Upper lobe of left lung (tissue), 6 donors: ENCODE measurements around the gene ANKRD44. TPM values are rescaled to one million over a fixed set of nuclear protein-coding genes. Genes with fewer than 3 reads are reported as not detected.
A peak's percentile ranks its signal among the peaks of the same experiment; 100 is the strongest.

Experiments
- ATAC-seq, 2 donors: fragments of 200-7000 bp; cut with Tn5 transposase; one replicate each; pipeline ENCODE4 v1.9.1; 2022; ENCODE audit warnings: mild to moderate bottlenecking in 2 of 2, moderate library complexity in 2 of 2; ENCODE audit not compliant: low FRiP score in 2 of 2
- DNase-seq, 2 donors: peaks; one replicate each; pipeline ENCODE4 v3.0.0-alpha.2; 2019 to 2020
- H3K27ac ChIP-seq, 4 donors: fragments of 200-600 bp; sonication (generic); one replicate each; pipeline ENCODE4 v1.5.1; 2016 to 2019
- H3K27me3 ChIP-seq, 4 donors: fragments of 200-600 bp; sonication (generic); one replicate each; pipeline ENCODE4 v1.5.1; 2017 to 2019
- H3K36me3 ChIP-seq, 4 donors: fragments of 200-600 bp; sonication (generic); one replicate each; pipeline ENCODE4 v1.5.1; 2016 to 2019
- H3K4me1 ChIP-seq, 4 donors: fragments of 200-600 bp; sonication (generic); one replicate each; pipeline ENCODE4 v1.5.1; 2018 to 2019
- H3K4me3 ChIP-seq, 4 donors: fragments of 200-600 bp; sonication (generic); one replicate each; pipeline ENCODE4 v1.5.1; 2017 to 2019; ENCODE audit warnings: mild to moderate bottlenecking in 2 of 4, moderate library complexity in 1 of 4
- H3K9me3 ChIP-seq, 4 donors: fragments of 200-600 bp; sonication (generic); one replicate each; pipeline ENCODE4 v1.5.1; 2018 to 2019
- EP300 ChIP-seq, 4 donors: sonication (generic); formaldehyde crosslinking; IDR thresholded peaks; one replicate each; pipeline ENCODE4 v1.5.1; 2017; ENCODE audit warnings: antibody characterized with exemption in 4 of 4, control low read depth in 2 of 4
- POLR2A ChIP-seq, 4 donors: fragments of 450-650 bp; IDR thresholded peaks; one replicate each; pipeline ENCODE4 v1.5.1; 2016 to 2017; ENCODE audit warnings: antibody characterized with exemption in 4 of 4, mild to moderate bottlenecking in 2 of 4
- POLR2AphosphoS5 ChIP-seq, 2 donors: sonication (generic); formaldehyde crosslinking; IDR thresholded peaks; one replicate each; pipeline ENCODE4 v1.5.1; 2017; ENCODE audit warnings: antibody characterized with exemption in 2 of 2
- WGBS, 2 donors: methylation state at CpG; one replicate each; pipeline ENCODE4 v1.1.5; 2017 to 2018; 5-methylcytosine and 5-hydroxymethylcytosine counted together
- total RNA-seq, 6 donors: library from RNA; depleted of rRNA in 4 of 6; stranded (reverse); fragments of >200 nt in 4 of 6; gene quantifications; one replicate each; pipeline versions ENCODE4 v1.1.0 to v1.2.1, GENCODE V29; 2016 to 2021
- TF ChIP-seq, protein P1 (sequence below), 6 experiments: fragments of 450-650 bp in 4 of 6; fragments of 200-600 bp in 2 of 6; sonication (generic) in 2 of 6; IDR thresholded peaks; one replicate each; pipeline ENCODE4 v1.5.1; 2016 to 2019; ENCODE audit warnings: antibody characterized with exemption in 6 of 6
- donor health status: DM: no; HTN: no; CAD: no; lungs with moderate emphysema.
- donor health status: DM: no; HTN: yes; CAD: no; lungs with severe emphysema.

The ANKRD44 gene
- total RNA-seq, 6 donors from 2014 or later, result 41.0 to 91.1 (median 61.7) TPM

DNA sequence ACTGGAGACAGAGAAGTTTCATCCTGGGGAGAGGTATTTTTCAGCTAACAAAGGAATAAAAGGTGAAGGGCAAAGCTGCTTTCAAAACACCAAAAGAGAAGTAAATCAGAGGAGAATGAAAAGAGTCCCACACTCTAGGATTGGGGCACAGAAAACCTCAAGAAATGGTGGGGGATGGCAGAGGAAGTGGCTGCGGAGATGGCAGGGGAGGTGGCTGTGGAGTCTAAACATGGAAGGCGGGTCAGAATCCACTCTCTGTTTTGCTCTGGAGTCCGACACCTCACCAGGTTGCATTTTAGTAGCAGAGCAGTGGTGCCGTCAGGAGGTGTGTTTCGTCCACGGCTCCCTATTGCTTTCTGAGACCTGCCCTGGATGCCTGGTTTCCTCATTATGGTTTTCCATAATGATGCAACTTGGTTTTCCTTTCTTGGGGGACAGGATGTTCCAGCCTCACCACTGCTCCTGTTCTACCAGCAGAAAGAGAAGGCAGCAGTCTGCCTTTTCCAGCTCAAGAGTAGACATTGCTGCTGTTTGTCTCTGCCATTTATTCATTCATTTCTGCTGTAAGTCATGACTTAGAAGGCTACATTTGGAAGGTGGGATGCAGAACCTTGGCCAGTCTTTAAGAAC lies 188.7 kb downstream of the ANKRD44 start:
- H3K27me3 ChIP-seq, result no peaks in the 10 kb centered on the region
- WGBS, 2 donors, result 82 to 83% methylated on average over 6 of the region's 6 CpGs
- no peak for ATAC-seq
- H3K4me1 ChIP-seq, result no peaks in the 10 kb centered on the region
- DNase-seq, result no peak
- H3K4me3 ChIP-seq, result no peak overlapping the region
- H3K9me3 ChIP-seq, result no peaks in the 10 kb centered on the region
- peaks cover 0 to 35% (median 21%) of the 10 kb centered on the region in 4 donors for H3K36me3 ChIP-seq
- TF ChIP-seq POLR2AphosphoS5 (IDR thresholded peaks at IDR 0.05) (no peak), EP300 (IDR thresholded peaks at IDR 0.05) (no peak)
- H3K27ac ChIP-seq, result no peak overlapping the region

DNA sequence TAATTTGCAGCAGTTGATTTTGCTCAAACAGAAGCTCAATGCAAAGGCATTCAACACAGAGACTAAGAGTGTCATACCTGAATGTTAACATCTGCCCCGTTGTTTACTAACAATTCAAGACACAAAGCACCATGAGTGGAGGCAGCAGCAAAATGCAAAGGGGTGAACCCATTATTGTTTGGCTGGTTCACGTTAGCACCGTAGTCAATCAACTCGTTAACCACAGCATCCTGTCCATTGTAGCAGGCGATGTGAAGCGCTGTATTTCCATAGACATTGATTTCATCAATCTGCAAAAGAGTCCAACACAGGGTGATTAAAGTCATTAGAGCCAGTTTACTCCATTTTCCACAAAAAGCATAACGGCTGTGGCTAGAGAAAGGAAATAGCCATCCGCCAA lies 189.3 kb downstream of the ANKRD44 start:
- DNase-seq (no peak), ATAC-seq (no peak)
- TF ChIP-seq EP300 (IDR thresholded peaks at IDR 0.05) (no peak), POLR2AphosphoS5 (IDR thresholded peaks at IDR 0.05) (no peak), POLR2A (IDR thresholded peaks at IDR 0.05) (no peak)
- TF ChIP-seq, protein P1, sequence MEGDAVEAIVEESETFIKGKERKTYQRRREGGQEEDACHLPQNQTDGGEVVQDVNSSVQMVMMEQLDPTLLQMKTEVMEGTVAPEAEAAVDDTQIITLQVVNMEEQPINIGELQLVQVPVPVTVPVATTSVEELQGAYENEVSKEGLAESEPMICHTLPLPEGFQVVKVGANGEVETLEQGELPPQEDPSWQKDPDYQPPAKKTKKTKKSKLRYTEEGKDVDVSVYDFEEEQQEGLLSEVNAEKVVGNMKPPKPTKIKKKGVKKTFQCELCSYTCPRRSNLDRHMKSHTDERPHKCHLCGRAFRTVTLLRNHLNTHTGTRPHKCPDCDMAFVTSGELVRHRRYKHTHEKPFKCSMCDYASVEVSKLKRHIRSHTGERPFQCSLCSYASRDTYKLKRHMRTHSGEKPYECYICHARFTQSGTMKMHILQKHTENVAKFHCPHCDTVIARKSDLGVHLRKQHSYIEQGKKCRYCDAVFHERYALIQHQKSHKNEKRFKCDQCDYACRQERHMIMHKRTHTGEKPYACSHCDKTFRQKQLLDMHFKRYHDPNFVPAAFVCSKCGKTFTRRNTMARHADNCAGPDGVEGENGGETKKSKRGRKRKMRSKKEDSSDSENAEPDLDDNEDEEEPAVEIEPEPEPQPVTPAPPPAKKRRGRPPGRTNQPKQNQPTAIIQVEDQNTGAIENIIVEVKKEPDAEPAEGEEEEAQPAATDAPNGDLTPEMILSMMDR (IDR thresholded peaks at IDR 0.05), result no peak
- WGBS, 2 donors, result 91% methylated on average over 8 of the region's 8 CpGs
- Histone ChIP-seq H3K27ac (no peak overlapping the region), H3K27me3 (no peaks in the 10 kb centered on the region), H3K4me1 (no peaks in the 10 kb centered on the region), H3K9me3 (no peaks in the 10 kb centered on the region), H3K36me3 (peaks cover 0 to 35% (median 21%) of the 10 kb centered on the region in 4 donors), H3K4me3 (no peak overlapping the region)

DNA sequence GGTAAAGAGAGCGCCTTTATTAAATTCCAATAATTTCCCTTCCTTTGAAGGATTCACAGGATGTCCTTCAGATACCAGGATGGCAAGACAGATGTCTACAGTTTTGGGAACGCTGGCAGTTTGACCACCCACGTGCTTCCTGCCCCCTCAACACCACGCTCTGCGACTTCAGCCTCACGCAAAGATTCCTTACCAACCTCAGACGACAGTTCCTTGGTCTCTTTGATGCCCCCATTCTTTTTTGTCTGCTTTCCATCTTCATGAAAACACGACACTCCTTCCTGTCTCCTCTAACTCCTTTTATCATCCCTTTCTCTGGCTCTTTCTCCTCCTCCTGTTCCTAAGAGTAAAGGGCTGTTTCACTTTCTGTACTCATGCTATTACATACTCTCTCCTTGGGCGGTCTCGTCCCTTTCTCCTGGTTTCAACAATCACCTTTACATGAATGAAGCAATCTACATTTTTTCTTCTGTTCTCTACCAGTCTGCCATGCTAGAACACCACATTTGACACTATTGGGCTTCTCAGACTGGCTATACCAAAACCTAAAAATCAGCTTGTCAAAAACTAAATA lies 194.2 kb downstream of the ANKRD44 start:
- 74 to 77% methylated on average over 10 of the region's 10 CpGs for WGBS, 2 donors
- no peak for ATAC-seq
- H3K9me3 ChIP-seq, result no peaks in the 10 kb centered on the region
- no peaks in the 10 kb centered on the region for H3K4me1 ChIP-seq
- TF ChIP-seq POLR2AphosphoS5 (IDR thresholded peaks at IDR 0.05) (no peak), EP300 (IDR thresholded peaks at IDR 0.05) (no peak), POLR2A (IDR thresholded peaks at IDR 0.05) (no peak)
- TF ChIP-seq, protein P1 (IDR thresholded peaks at IDR 0.05), result no peak
- H3K27me3 ChIP-seq, result no peaks in the 10 kb centered on the region
- DNase-seq, result no peak
- peak overlapping the region in 1 of 4 donors; percentile 28 for H3K27ac ChIP-seq
- no peak overlapping the region for H3K4me3 ChIP-seq
- peaks cover 0 to 23% (median 9%) of the 10 kb centered on the region in 4 donors for H3K36me3 ChIP-seq

DNA sequence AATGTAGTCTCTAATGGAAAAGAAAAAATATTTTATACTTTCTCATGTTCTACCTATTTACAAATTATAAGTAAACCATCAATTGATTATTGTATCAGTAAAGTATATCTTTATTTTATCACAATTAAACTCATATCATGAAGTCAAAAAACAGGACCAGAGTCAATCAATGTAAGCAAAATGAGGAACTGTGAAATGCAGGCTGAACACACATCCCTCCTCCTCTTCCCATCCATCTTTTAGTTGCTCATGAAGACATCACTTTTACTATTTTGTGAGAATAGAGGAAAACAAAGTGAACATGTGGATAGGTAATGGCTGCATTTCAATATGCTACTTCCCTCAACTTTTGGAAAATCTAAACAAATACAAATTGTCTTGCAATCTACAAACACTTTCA lies 195.3 kb downstream of the ANKRD44 start:
- H3K9me3 ChIP-seq, result no peaks in the 10 kb centered on the region
- no peak for DNase-seq
- no peaks in the 10 kb centered on the region for H3K4me1 ChIP-seq
- H3K36me3 ChIP-seq, result peaks cover 0 to 13% (median 3%) of the 10 kb centered on the region in 4 donors
- no peak for ATAC-seq
- no peaks in the 10 kb centered on the region for H3K27me3 ChIP-seq
- H3K4me3 ChIP-seq, result no peak overlapping the region
- no peak for TF ChIP-seq EP300 (IDR thresholded peaks at IDR 0.05)
- no peak for TF ChIP-seq POLR2AphosphoS5 (IDR thresholded peaks at IDR 0.05)
- TF ChIP-seq, protein P1 (IDR thresholded peaks at IDR 0.05), result no peak
- no peak for TF ChIP-seq POLR2A (IDR thresholded peaks at IDR 0.05)
- no peak overlapping the region for H3K27ac ChIP-seq

DNA sequence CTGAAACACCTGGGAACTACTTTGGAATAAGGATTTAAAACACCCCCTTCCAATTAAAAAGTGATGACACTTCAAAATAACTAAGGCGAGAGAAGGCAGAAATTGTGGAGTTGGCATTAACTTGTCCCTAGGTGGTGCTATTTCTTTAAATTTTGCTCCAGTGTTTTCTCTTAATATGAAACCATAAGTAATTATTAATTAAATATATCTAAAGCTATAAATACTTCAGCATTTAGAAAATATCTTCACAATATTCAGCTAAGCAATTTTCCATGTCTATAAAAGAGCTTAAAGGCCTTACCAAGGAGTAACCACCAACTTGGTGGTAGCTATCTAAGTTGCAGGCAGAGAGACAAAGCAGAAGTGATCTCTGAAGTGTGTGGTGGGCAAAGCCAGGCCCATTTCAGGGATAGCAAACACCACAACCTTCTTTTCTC lies 197.3 kb downstream of the ANKRD44 start:
- WGBS, 2 donors, result 6 to 16% methylated on average over 1 of the region's 1 CpG
- peaks cover 0 to 7% (median 2%) of the 10 kb centered on the region in 4 donors for H3K36me3 ChIP-seq
- ATAC-seq (peak in 1 of 2 donors; percentile 58), DNase-seq (no peak)
- TF ChIP-seq POLR2AphosphoS5 (IDR thresholded peaks at IDR 0.05) (no peak), POLR2A (IDR thresholded peaks at IDR 0.05) (no peak), EP300 (IDR thresholded peaks at IDR 0.05) (no peak)
- TF ChIP-seq, protein P1 (IDR thresholded peaks at IDR 0.05), result peak; percentile 31 to 56 (median 50)
- H3K9me3 ChIP-seq, result no peaks in the 10 kb centered on the region
- H3K4me1 ChIP-seq, result peaks cover 2 to 4% (median 3%) of the 10 kb centered on the region in 4 donors
- no peak overlapping the region for H3K27ac ChIP-seq
- H3K4me3 ChIP-seq, result no peak overlapping the region
- H3K27me3 ChIP-seq, result no peaks in the 10 kb centered on the region
